Activated CD8-positive, alpha-beta T cell treated with anti-CD3 and anti-CD28 coated beads for 36 hours (primary cell): Measurements from ENCODE around the gene ELOB. TPM values are rescaled to one million over a fixed set of nuclear protein-coding genes. Genes with fewer than 3 reads are reported as not detected.

Experiments
- ATAC-seq: fragments of 200-7000 bp; cut with Tn5 transposase; one replicate; pipeline ENCODE4 v1.10.0; 2021; ENCODE audit warnings: mild to moderate bottlenecking, moderate library complexity
- CTCF ChIA-PET: fragments of 350-600 bp; sonication (Branson Sonifier 250); formaldehyde crosslinking; loops from one replicate; lab custom pipeline; 2021; ENCODE audit warnings: antibody characterized with exemption; lab: Charles Lee
- POLR2A ChIA-PET: fragments of 350-600 bp; sonication (Branson Sonifier 250); formaldehyde crosslinking; loops from one replicate; lab custom pipeline; 2021; ENCODE audit warnings: antibody characterized with exemption; lab: Charles Lee
- DNase-seq: peaks from one replicate; pipeline ENCODE4 v3.0.0-alpha.2; 2020
- H3K27ac Mint-ChIP-seq: one replicate; pipeline ENCODE4 v1.8.0; 2021; ENCODE audit warnings: mild to moderate bottlenecking, mixed read lengths
- H3K27me3 Mint-ChIP-seq: one replicate; pipeline ENCODE4 v1.8.0; 2021; ENCODE audit warnings: mixed read lengths
- H3K36me3 Mint-ChIP-seq: one replicate; pipeline ENCODE4 v1.8.0; 2021; ENCODE audit warnings: low read depth, mixed read lengths
- H3K4me1 Mint-ChIP-seq: one replicate; pipeline ENCODE4 v1.8.0; 2021; ENCODE audit warnings: low read depth, mixed read lengths
- H3K4me3 Mint-ChIP-seq: one replicate; pipeline ENCODE4 v1.8.0; 2021; ENCODE audit warnings: mild to moderate bottlenecking, moderate library complexity, mixed read lengths
- H3K9me3 Mint-ChIP-seq: one replicate; pipeline ENCODE4 v1.8.0; 2021; ENCODE audit warnings: mixed read lengths
- intact Hi-C: fragments of 100-400 bp; cut with micrococcal nuclease; formaldehyde crosslinking; loops from one replicate; pipeline ENCODE4 v1.10.0; 2022
- total RNA-seq, 2 experiments: library from RNA; stranded (reverse); gene quantifications; one replicate each; pipeline ENCODE4 v1.2.3, GENCODE V29; 2021
- TF ChIP-seq, protein P1 (sequence below): fragments of 200-600 bp; IDR thresholded peaks from one replicate; pipeline ENCODE4 v1.8.0; 2022; ENCODE audit warnings: antibody characterized with exemption, mild to moderate bottlenecking

ELOB gene
- total RNA-seq, 2 experiments from 2014 or later: 174 to 178 TPM

DNA sequence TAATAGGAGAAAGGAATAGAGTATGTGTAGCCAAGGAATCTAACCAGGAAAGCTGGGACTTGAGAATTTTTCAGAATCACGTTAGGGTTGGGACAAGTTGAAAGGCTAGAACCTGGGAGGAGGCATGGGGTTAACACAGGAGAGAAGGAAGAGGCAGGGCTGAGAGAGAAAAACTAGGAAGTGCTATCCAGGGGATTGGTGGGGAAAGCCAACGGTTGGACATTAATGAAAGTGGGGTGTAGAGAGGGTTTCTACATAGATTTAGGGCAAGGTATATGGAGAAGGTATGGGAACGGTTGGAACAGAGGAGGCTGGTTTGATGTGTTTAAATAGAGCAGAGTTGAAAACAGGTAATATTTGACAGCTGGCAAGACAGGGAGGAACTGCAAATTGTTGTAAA lies 21.9 kb downstream of the ELOB start:
- Mint-ChIP-seq H3K9me3 (peaks cover 1% of the 10 kb centered on the region), H3K36me3 (peaks cover 75% of the 10 kb centered on the region), H3K27ac (peak overlapping the region; percentile 94), H3K27me3 (no peaks in the 10 kb centered on the region), H3K4me1 (peaks cover 53% of the 10 kb centered on the region), H3K4me3 (peak overlapping the region; percentile 99)
- ChIA-PET CTCF (no interaction called here), POLR2A (interaction anchor here (3.6 to 5.5 kb wide), 3 partner anchors 9 to 20 kb away, joined by 36 to 80 read pairs (median 45); partner anchors contain the start of gene ELOB)
- intact Hi-C loops: no loop called here
- TF ChIP-seq, protein P1, sequence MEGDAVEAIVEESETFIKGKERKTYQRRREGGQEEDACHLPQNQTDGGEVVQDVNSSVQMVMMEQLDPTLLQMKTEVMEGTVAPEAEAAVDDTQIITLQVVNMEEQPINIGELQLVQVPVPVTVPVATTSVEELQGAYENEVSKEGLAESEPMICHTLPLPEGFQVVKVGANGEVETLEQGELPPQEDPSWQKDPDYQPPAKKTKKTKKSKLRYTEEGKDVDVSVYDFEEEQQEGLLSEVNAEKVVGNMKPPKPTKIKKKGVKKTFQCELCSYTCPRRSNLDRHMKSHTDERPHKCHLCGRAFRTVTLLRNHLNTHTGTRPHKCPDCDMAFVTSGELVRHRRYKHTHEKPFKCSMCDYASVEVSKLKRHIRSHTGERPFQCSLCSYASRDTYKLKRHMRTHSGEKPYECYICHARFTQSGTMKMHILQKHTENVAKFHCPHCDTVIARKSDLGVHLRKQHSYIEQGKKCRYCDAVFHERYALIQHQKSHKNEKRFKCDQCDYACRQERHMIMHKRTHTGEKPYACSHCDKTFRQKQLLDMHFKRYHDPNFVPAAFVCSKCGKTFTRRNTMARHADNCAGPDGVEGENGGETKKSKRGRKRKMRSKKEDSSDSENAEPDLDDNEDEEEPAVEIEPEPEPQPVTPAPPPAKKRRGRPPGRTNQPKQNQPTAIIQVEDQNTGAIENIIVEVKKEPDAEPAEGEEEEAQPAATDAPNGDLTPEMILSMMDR: no peak
- ATAC-seq: no peak
- DNase-seq: no peak

DNA sequence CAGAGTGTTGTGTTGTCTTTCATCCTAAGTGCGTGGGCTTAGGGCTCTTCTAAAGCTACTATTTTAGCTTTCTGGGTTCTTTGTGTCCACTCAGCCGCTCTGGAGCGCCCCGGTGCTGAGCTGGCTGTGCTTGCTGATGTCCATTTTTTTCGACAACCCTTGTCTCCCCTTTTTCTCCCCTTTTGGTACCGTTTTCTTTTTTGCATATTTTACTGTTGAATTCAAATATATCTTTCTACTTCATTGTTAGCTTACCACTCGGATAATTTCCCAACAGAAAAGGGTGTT lies 23.4 kb downstream of the ELOB start:
- peak overlapping the region; percentile 94 for H3K27ac Mint-ChIP-seq
- peaks cover 65% of the 10 kb centered on the region for H3K36me3 Mint-ChIP-seq
- DNase-seq (no peak), ATAC-seq (no peak)
- TF ChIP-seq, protein P1: no peak
- peak overlapping the region; percentile 99 for H3K4me3 Mint-ChIP-seq
- CTCF ChIA-PET: interaction anchor here (0.6 to 1.4 kb wide), 3 partner anchors 31 to 252 kb away, joined by 3 read pairs; no protein-coding TSS in a partner anchor
- peaks cover 1% of the 10 kb centered on the region for H3K9me3 Mint-ChIP-seq
- no peaks in the 10 kb centered on the region for H3K27me3 Mint-ChIP-seq
- H3K4me1 Mint-ChIP-seq: peaks cover 45% of the 10 kb centered on the region
- POLR2A ChIA-PET: interaction anchor here (0.6 to 5.5 kb wide), 10 partner anchors 11 to 114 kb away, joined by 3 to 80 read pairs (median 4); partner anchors contain the start of gene ELOB
- intact Hi-C loops: no loop called here

DNA sequence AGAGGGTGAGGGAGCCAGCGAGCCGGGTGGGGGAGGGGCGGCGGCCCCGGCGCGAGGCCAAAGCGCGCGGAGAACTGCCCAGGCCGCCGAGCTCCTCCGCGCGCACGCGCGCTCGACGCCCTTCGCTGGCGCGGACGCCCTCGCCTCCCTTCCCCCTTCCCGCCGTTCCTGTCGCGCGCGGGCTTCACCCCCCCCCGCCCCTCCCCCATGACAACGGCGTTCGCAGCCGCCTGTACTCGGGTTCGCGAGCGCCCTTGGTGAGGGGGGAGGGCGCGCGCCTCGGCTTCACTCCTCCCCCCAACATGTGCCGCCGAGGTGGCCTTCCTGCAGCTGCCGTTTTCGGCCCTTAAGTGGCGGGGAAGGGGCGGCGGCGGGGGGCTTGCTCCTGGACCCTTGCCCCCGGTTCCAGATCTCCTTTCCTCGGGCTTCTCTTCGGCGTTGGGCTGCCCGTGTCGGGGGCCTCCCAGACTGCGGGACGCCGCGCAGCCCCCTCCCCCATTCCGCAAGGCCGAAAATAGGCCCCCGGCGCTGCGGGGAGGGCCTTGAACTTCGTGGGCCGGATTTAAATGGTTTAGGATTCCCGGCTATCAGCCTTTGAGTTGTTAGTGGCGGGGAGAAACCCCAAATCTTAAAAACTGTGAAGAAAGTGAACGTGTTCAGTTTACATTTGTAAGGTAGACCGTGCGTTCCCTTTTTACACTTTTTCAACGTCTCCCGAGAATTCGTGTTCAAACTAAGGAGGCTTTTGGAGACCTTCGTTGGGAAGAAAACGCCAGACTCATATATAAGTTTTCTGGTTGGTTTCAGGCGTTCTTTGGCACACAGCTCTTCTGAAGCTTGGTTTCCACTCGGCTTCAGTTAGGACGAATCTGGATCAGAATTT lies 24.0 kb downstream of the ELOB start:
- CTCF ChIA-PET: interaction anchor here (0.6 to 1.4 kb wide), 4 partner anchors 31 to 252 kb away, joined by 3 read pairs; no protein-coding TSS in a partner anchor
- Mint-ChIP-seq H3K9me3 (peaks cover 1% of the 10 kb centered on the region), H3K27me3 (no peaks in the 10 kb centered on the region), H3K4me3 (peak overlapping the region; percentile 99), H3K27ac (peak overlapping the region; percentile 99), H3K36me3 (peaks cover 59% of the 10 kb centered on the region), H3K4me1 (peaks cover 44% of the 10 kb centered on the region)
- POLR2A ChIA-PET: interaction anchor here (0.7 to 5.5 kb wide), 14 partner anchors 11 to 600 kb away, joined by 3 to 80 read pairs (median 4); partner anchors contain the start of genes ELOB and KCTD5
- intact Hi-C loops: no loop called here
- ATAC-seq (peak; percentile 52), DNase-seq (peak; percentile 75)
- TF ChIP-seq, protein P1: no peak

DNA sequence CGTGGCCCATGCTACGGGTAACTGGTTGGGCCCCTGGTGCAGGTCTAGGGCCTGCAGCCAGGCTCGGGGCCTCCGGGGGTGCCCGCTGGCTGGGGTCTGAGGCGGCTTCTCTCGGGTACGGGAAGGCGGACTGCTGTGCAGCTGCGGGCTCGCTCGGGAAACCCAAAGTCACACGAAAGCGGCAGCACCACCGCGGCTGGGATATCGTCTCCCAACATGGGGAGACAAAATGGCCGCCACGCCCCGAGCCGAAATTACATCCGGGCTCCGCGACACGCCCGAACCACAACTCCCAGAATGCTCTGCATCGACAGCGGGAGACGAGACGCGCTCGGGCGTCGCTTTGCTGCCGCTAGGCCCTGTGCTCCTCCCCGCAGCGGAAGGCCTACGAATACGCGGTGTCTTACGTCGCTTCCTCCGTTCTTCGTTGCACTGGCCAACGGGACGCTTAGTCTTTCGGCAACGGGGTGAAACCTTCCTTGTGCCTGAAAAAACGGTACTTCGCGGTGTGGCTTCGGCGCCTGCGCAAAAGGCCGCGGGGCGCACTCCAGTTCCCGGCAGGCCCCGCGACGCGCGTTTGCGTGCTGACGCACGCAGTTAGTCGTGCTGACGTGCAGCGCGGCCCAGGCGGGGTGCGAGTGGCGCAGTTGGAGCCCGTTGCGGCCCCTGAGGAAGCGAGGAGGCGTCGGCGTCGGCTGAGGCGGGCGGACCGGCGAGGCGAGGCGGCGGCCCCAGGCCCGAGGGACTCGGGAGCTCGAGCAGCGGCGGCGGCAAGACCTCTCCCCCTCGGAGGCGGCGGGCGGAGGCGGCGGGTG lies 24.8 kb downstream of the ELOB start, which contains the start of gene SRRM2:
Gene SRRM2, plus strand, starts transcription at position 604 of the 815 bp plus-strand sequence. CDS start 3,727 bp downstream, outside the sequence.
- ATAC-seq: peak; percentile 90
- ChIA-PET POLR2A (interaction anchor here (0.7 to 5.5 kb wide), 17 partner anchors 9 to 599 kb away, joined by 3 to 80 read pairs (median 3); partner anchors contain the start of genes ELOB and KCTD5), CTCF (interaction anchor here (0.6 to 0.8 kb wide), 2 partner anchors 87 to 102 kb away, joined by 3 read pairs; no protein-coding TSS in a partner anchor)
- H3K4me1 Mint-ChIP-seq: peaks cover 41% of the 10 kb centered on the region
- H3K4me3 Mint-ChIP-seq: peak within 1 kb of the TSS; percentile 99
- DNase-seq: peak; percentile 97
- H3K27ac Mint-ChIP-seq: peak within 1 kb of the TSS; percentile 99
- H3K27me3 Mint-ChIP-seq: no peaks in the 10 kb centered on the region
- peaks cover 1% of the 10 kb centered on the region for H3K9me3 Mint-ChIP-seq
- TF ChIP-seq, protein P1: no peak
- intact Hi-C loops: no loop called here
- peaks cover 51% of the 10 kb centered on the region for H3K36me3 Mint-ChIP-seq
